Measurements from ENCODE around the gene PCBP3.

DNA sequence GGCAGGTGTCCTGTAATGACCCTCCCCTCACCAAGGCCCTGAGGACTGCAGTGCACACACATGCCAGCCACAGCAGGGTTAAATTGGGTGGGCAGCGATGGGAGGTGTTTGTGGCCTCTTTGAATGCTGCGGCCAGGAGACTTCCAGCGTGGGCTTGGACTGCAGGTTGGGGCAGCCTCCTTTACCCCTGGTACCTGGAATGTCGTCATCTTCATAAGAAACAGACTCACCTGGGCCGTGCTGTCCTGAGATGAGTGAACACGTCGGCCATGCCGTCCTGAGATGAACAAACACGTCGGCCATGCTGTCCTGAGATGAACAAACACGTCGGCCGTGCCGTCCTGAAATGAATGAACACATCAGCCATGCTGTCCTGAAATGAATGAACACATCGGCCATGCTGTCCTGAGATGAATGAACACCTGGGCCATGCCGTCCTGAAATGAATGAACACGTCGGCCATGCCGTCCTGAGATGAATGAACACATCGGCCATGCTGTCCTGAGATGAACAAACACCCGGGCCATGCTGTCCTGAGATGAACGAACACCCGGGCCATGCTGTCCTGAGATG lies 288.0 kb downstream of the PCBP3 start:
- TF ChIP-seq, protein P1, sequence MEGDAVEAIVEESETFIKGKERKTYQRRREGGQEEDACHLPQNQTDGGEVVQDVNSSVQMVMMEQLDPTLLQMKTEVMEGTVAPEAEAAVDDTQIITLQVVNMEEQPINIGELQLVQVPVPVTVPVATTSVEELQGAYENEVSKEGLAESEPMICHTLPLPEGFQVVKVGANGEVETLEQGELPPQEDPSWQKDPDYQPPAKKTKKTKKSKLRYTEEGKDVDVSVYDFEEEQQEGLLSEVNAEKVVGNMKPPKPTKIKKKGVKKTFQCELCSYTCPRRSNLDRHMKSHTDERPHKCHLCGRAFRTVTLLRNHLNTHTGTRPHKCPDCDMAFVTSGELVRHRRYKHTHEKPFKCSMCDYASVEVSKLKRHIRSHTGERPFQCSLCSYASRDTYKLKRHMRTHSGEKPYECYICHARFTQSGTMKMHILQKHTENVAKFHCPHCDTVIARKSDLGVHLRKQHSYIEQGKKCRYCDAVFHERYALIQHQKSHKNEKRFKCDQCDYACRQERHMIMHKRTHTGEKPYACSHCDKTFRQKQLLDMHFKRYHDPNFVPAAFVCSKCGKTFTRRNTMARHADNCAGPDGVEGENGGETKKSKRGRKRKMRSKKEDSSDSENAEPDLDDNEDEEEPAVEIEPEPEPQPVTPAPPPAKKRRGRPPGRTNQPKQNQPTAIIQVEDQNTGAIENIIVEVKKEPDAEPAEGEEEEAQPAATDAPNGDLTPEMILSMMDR (IDR thresholded peaks at IDR 0.05) = no peak
- no peak for TF ChIP-seq ZFX (IDR thresholded peaks at IDR 0.05; ENCODE audit: borderline replicate concordance)

Data from 22Rv1 (cell line).